Rectal smooth muscle tissue (tissue), 1 donor: ENCODE measurements around the gene AGXT2.

ENCODE experiments used
- H3K27ac ChIP-seq: one replicate; pipeline ENCODE4 v1.7.0; 2013; ENCODE audit warnings: low read depth, low read length, inconsistent platforms
- H3K27me3 ChIP-seq: one replicate; pipeline ENCODE4 v1.7.0; 2013; ENCODE audit warnings: low read length; ENCODE audit not compliant: control insufficient read depth, insufficient read depth
- H3K36me3 ChIP-seq: one replicate; pipeline ENCODE4 v1.7.0; 2013; ENCODE audit warnings: low read length; ENCODE audit not compliant: control insufficient read depth, insufficient read depth
- H3K4me1 ChIP-seq: one replicate; pipeline ENCODE4 v1.7.0; 2013; ENCODE audit warnings: low read length; ENCODE audit not compliant: control insufficient read depth, insufficient read depth
- H3K4me3 ChIP-seq: one replicate; pipeline ENCODE4 v1.7.0; 2013; ENCODE audit warnings: low read length
- H3K9ac ChIP-seq: one replicate; pipeline ENCODE4 v1.7.0; 2013; ENCODE audit warnings: low read length

Gene AGXT2

DNA sequence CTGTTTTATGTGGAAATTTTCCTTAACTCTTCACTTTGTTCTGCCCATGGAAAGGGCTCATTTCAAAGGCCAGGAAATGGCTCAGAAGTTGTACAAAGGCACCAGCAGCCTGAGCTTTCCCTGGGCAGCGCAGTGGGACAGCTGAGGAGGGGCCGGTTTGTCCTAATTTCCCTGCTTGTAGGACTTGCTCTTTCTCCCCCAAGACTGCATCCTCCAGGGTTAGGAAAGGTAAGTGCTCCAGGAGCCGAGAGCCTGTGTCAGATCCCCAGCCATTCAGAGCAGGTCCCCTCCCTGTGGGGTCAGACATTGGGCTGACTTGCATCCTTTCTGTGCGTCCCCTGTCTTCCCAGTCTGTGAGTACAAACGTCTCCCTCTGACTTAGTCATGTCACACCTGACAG, 43.5 kb downstream of the AGXT2 start:
- no peaks in the 10 kb centered on the region for H3K36me3 ChIP-seq
- H3K27ac ChIP-seq: no peak overlapping the region
- no peak overlapping the region for H3K9ac ChIP-seq
- no peak overlapping the region for H3K4me3 ChIP-seq
- H3K27me3 ChIP-seq: no peaks in the 10 kb centered on the region
- H3K4me1 ChIP-seq: no peaks in the 10 kb centered on the region

DNA sequence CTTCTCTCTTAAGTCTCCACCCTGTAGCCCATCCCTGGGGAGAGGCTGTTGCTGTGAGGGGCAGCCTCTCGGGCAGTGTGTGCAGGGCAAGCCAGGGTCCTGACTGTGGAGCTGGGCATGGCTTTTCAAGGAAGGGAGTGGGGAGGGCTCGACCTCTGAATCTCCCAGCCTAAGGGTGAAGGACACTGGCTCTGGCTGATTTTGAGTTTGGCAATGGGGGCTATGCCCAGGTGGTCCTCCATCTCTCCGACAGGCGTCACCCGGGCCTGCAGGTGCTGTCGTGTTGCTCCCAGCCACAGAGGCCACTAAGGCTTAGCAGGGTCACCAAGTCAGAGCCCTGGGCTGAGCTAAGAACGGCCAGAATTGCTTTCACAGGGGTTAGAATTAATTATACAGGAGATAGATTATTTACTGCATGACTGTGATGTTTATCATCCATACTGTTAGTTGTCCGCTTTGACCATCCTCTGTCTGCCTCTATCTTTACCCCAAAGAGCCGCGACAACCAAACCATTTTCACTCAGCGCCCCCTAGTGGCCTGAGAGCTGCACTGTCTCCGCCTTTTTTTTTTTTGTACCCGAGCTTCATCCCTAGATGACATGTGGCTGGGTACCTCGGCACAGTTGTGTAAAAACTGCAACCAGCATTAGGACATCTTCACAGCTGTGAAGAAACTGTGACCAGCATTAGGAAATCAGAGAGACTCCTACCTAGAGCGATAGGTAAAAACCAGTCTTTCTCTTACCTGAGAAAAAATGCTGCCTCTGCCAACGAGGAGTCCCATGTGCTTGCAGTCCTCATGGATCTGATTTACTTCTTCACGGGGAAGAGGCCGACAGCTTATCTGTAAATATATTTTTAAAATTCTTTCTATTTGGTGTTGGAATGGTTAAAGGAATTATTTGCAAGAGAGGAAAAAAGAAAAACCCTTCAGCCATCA, 44.5 kb downstream of the AGXT2 start:
- Histone ChIP-seq H3K27me3 (no peaks in the 10 kb centered on the region), H3K27ac (no peak overlapping the region), H3K36me3 (no peaks in the 10 kb centered on the region), H3K9ac (no peak overlapping the region), H3K4me3 (no peak overlapping the region), H3K4me1 (no peaks in the 10 kb centered on the region)

DNA sequence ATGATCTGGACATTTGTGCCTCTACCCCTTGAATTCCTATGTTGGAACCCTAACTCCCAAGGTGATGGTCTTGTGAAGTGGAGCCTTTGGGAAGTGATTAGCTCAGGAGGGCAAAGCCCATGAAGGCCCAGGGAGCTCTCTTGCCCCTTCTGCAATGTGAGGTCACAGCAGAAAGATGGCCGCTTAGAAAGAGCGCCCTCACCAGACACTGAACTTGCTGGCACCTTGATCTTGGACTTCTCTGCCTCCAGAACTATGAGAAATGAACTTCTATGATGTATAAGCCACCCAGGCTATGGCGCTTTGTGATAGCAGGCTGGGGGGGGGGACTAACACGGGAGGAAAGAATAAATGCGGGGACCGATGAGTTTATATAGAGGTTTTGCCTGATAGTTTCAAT, 45.3 kb downstream of the AGXT2 start:
- no peaks in the 10 kb centered on the region for H3K36me3 ChIP-seq
- no peak overlapping the region for H3K4me3 ChIP-seq
- H3K27ac ChIP-seq: no peak overlapping the region
- no peak overlapping the region for H3K9ac ChIP-seq
- H3K4me1 ChIP-seq: no peaks in the 10 kb centered on the region
- H3K27me3 ChIP-seq: no peaks in the 10 kb centered on the region

DNA sequence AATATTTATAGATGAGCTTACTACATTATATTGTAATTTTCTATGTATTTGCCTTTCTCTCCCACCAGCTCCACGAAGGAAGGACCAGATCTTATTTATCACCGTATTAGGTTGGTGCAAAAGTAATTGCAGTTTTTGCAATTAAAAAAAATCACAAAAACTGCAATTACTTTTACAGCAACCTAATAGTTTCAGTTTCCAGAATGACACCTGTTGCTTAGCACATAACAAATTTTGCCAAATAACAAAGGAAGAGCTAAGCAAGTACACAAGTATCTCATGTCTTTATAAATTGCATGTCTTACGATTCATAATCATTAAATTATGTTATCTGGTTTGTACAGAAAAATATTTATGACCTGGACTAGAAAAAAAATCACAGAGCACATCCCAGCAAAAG, 45.9 kb downstream of the AGXT2 start:
- Histone ChIP-seq H3K4me1 (no peaks in the 10 kb centered on the region), H3K27me3 (no peaks in the 10 kb centered on the region), H3K4me3 (no peak overlapping the region), H3K9ac (no peak overlapping the region), H3K27ac (no peak overlapping the region), H3K36me3 (no peaks in the 10 kb centered on the region)

DNA sequence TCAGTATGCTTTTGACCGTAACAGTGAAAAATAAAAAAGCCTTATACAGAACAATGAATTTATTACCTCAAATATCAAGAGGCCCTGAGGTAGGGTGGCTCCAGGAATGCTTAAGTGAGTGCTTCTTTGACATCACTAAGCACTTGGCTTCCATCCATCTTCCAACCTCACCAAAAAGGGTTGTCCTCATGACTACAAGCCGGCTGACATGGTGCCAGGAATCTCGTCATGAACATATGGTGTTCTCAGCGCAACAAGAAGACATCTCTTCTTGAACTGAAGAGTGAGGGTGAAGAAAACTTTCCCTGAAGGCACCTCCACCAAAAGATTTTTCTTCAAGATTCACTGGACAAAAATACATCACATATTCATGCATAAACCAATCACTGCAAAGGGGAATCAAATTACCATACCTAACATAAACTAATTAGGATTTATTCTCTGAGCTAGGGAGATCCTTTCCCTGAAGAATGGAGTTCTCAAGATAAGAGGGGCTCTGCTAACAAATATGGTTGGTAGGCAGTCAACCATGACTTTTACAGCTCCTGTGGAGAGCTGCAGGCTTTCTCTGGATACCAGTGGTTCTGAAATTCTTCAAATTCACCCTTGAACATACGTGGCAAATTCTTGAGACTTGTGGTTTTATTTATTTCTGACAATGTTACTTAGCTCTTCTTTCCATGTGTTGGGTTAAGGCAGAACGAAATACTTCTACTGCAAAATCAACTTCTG, 49.5 kb downstream of the AGXT2 start:
- Histone ChIP-seq H3K27ac (no peak overlapping the region), H3K9ac (no peak overlapping the region), H3K36me3 (no peaks in the 10 kb centered on the region), H3K27me3 (no peaks in the 10 kb centered on the region), H3K4me1 (no peaks in the 10 kb centered on the region), H3K4me3 (no peak overlapping the region)

DNA sequence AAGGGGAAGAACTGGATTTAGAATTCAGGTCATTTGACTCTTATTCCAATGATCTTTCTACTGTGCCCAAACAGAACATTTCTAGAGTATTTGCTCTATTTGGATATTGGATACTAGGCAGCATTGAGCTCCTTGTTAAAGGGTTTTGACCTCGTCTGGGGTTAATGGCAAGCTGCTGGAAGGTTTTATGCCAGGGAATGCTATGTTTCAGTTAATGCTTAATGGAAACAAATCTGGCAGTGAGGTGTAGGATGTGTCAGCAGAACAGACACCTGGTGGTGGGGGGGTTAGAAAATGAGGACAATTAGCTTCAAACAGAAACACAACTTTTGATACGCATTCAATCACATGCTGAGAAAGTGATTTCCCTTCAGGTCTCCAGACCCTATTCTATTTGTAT, 51.5 kb downstream of the AGXT2 start:
- Histone ChIP-seq H3K9ac (no peak overlapping the region), H3K4me1 (no peaks in the 10 kb centered on the region), H3K27me3 (no peaks in the 10 kb centered on the region), H3K27ac (no peak overlapping the region), H3K4me3 (no peak overlapping the region), H3K36me3 (no peaks in the 10 kb centered on the region)

DNA sequence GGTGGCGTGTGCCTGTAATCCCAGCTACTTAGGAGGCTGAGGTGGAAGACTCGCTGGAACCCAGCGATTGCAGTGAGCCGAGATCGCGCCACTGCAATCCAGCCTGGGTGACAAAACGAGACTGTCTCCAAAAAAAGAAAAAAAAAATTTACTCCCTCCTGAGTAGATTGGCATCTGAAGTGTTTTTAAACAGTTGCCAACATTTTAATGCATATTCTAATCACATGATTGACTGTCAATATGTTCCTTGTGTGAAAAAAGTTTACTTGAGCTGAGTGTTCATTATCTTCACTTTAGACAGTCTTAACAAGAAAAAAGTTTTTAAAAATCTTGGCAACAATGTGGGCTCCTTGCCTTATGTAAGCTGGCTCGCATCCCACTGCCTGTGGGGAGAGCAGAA, 53.8 kb downstream of the AGXT2 start:
- Histone ChIP-seq H3K36me3 (no peaks in the 10 kb centered on the region), H3K4me1 (no peaks in the 10 kb centered on the region), H3K9ac (no peak overlapping the region), H3K4me3 (no peak overlapping the region), H3K27me3 (no peaks in the 10 kb centered on the region), H3K27ac (no peak overlapping the region)

DNA sequence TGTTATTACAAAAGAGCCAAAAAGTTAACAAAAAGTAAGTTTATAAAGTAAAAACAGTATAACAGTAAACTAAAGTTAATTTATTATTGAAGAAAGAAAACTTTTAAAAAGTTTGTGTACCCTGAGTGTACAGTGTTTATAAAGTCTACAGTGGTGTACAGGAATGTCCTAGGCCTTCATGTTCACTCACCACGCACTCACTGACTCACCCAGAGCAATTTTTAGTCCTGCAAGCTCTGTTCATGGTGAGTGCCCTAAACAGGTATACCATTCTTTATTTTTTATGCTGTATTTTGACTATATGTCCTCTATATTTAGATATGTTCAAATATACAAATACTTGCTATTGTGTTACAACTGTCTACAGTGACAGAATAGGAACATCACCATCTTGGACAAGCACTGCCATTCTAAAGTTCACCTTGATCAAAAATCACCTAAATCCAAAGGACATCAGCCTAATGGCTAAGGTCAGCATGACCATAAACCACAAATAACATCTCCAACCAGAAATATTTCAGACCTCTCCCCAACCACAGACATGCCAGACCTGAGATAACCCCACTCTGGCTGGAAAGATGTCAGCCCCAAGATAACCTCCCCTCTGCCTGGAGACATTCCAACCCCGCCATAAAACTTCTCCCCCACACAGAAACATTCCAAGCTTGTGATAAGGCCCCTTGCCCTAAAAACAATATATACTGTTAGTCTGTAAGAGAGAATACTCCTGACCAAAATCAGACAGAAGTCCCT, 56.1 kb downstream of the AGXT2 start:
- Histone ChIP-seq H3K4me3 (no peak overlapping the region), H3K27me3 (no peaks in the 10 kb centered on the region), H3K9ac (no peak overlapping the region), H3K4me1 (no peaks in the 10 kb centered on the region), H3K36me3 (no peaks in the 10 kb centered on the region), H3K27ac (no peak overlapping the region)

DNA sequence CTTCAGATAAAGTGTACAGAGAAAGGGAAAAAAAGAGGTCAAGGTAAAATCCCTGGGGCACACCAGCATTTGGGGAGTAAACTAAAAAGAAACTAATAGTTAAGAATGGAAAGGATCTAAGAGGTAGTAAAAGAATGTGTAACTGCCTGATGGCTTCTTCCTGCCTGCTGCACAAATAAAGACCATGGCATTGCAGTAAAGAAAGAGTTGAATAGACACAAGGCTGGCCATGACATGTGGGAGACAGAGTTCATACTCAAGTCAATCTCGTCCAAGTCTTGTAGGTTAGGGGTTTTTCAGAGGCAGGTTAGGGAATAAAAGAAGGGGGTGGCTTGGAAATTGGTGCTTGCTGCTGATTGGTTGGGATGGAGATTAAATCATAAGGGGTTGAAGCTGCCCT, 60.8 kb downstream of the AGXT2 start:
- Histone ChIP-seq H3K9ac (no peak overlapping the region), H3K36me3 (no peaks in the 10 kb centered on the region), H3K4me1 (no peaks in the 10 kb centered on the region), H3K4me3 (no peak overlapping the region), H3K27ac (no peak overlapping the region), H3K27me3 (no peaks in the 10 kb centered on the region)

DNA sequence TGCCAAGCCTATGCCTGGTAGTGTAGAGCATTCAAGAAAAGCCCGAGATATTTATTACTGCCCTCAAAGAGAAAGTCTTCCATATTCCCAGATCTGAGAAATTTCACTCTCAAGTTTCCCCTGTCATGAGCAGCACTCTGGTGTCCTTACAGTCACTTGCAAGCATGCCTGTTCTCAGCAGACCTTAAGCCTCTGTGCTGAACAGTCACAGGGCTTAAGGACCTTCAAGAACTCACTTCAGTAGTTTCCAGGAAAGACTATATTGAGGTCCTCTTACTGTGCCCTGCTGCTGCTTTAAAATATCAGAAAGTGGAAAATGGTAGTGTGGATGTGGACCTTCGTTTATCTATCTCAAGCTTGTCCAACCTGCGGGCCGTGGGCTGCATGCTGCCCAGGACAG, 64.9 kb downstream of the AGXT2 start:
- Histone ChIP-seq H3K27ac (no peak overlapping the region), H3K36me3 (no peaks in the 10 kb centered on the region), H3K9ac (no peak overlapping the region), H3K4me1 (no peaks in the 10 kb centered on the region), H3K27me3 (no peaks in the 10 kb centered on the region), H3K4me3 (no peak overlapping the region)

DNA sequence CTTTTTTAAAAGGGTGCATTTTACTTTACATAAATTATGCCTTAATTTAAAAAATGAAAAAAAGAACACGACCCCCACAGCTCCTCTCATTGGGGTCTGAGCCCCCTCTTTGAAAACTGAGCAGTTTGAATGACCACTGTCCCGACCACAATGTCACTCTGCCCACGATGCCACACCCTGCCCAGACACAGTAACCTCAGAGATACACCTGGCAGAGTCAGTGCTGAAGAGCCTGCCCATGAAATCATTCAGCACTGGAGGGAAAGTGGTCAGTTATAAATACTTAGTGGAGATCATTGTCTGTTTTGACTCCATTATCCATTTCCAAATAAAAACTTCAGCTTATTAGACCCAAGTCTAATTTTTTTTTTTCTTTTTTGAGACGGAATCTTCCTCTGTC, 69.1 kb downstream of the AGXT2 start:
- H3K27ac ChIP-seq: no peak overlapping the region
- H3K27me3 ChIP-seq: no peaks in the 10 kb centered on the region
- no peaks in the 10 kb centered on the region for H3K4me1 ChIP-seq
- H3K4me3 ChIP-seq: no peak overlapping the region
- H3K36me3 ChIP-seq: no peaks in the 10 kb centered on the region
- H3K9ac ChIP-seq: no peak overlapping the region

DNA sequence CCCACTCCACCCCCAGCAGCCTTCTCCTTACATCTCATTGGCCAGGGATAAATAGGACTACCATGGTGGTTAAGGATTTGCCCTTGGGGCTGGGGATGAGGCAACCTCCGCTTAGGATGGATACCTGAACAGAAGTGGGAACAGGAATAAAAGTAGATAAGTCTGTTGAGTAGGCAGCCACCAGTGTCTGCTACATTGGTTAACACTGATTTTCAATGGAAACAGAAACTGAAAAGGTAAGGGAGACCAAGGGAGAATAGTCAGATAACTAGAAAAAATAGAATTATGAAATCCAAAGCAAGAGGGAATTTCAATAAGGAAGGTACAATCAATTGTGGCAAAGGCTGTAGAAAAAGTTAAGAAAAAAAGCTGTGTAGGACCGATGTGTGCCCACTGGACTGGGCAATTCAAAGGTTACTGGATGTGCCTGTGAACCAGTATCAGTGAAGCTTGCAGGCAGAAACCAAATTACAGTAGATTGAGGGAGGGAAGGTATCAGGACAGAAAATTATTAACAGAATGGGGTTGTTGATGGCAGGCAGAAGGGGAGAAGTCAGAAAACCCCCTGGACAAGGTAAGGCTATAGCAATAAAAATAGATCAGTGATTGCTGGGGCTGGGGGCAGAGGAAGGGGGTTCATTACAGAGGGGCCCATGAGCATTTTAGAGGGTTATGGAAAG, 69.7 kb downstream of the AGXT2 start:
- Histone ChIP-seq H3K9ac (no peak overlapping the region), H3K4me1 (no peaks in the 10 kb centered on the region), H3K4me3 (no peak overlapping the region), H3K36me3 (no peaks in the 10 kb centered on the region), H3K27me3 (no peaks in the 10 kb centered on the region), H3K27ac (no peak overlapping the region)
